Brain microvascular endothelial cell (primary cell): ENCODE results near the gene RILPL2.

ENCODE experiments used
- DNase-seq: peaks from one replicate; pipeline ENCODE4 v3.0.0-alpha.2; 2020
- H3K27ac ChIP-seq: fragments of 250-450 bp; sonication (Bioruptor Pico); 2 replicates; pipeline ENCODE4 v1.5.1; 2020; ENCODE audit warnings: mild to moderate bottlenecking, moderate library complexity
- H3K27me3 ChIP-seq: fragments of 250-450 bp; sonication (Bioruptor Pico); replicated peaks from 2 replicates; pipeline ENCODE4 v1.5.1; 2020; ENCODE audit warnings: mild to moderate bottlenecking
- H3K36me3 ChIP-seq: fragments of 250-450 bp; sonication (Bioruptor Pico); replicated peaks from 2 replicates; pipeline ENCODE4 v1.5.1; 2020; ENCODE audit warnings: mild to moderate bottlenecking
- H3K4me3 ChIP-seq: 2 replicates; pipeline ENCODE4 v1.5.1; 2011; ENCODE audit warnings: low read depth, mild to moderate bottlenecking, control low read depth, low read length, moderate library complexity
- in situ Hi-C: cut with HindIII; loops from 2 replicates; pipeline ENCODE4 v1.10.0; 2017; ENCODE audit warnings: low sequenced_read_pairs, low pct_ligation_motif_present
- TF ChIP-seq, protein P1 (sequence below): IDR thresholded peaks from 2 replicates; pipeline ENCODE4 v1.5.1; 2011; ENCODE audit warnings: low read depth, mild to moderate bottlenecking, moderate library complexity, low read length, control low read depth, inconsistent platforms; ENCODE audit errors: missing control alignments

RILPL2 gene

DNA sequence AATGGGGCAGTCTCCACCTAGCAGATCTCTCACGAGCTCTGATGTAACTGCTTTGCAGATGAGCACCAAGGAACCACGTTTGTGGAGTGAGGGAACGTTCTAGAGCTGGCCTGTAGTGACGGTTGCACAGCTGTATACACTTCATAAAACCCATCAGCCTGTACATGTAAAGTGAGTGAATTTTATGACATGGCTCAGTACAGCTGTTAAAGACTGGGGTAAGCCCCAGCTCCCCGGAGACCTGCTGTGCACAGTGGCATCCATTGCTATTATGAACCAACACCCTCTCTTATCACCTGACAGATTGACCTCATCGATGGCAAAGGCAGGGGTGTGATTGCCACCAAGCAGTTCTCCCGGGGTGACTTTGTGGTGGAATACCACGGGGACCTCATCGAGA is 31.9 kb downstream of the RILPL2 start:
- in situ Hi-C loops = no loop called here
- no peaks in the 10 kb centered on the region for H3K27me3 ChIP-seq
- no peak overlapping the region for H3K4me3 ChIP-seq
- H3K27ac ChIP-seq = no peak overlapping the region
- TF ChIP-seq, protein P1, sequence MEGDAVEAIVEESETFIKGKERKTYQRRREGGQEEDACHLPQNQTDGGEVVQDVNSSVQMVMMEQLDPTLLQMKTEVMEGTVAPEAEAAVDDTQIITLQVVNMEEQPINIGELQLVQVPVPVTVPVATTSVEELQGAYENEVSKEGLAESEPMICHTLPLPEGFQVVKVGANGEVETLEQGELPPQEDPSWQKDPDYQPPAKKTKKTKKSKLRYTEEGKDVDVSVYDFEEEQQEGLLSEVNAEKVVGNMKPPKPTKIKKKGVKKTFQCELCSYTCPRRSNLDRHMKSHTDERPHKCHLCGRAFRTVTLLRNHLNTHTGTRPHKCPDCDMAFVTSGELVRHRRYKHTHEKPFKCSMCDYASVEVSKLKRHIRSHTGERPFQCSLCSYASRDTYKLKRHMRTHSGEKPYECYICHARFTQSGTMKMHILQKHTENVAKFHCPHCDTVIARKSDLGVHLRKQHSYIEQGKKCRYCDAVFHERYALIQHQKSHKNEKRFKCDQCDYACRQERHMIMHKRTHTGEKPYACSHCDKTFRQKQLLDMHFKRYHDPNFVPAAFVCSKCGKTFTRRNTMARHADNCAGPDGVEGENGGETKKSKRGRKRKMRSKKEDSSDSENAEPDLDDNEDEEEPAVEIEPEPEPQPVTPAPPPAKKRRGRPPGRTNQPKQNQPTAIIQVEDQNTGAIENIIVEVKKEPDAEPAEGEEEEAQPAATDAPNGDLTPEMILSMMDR = no peak
- DNase-seq = no peak
- peaks cover 61% of the 10 kb centered on the region for H3K36me3 ChIP-seq

DNA sequence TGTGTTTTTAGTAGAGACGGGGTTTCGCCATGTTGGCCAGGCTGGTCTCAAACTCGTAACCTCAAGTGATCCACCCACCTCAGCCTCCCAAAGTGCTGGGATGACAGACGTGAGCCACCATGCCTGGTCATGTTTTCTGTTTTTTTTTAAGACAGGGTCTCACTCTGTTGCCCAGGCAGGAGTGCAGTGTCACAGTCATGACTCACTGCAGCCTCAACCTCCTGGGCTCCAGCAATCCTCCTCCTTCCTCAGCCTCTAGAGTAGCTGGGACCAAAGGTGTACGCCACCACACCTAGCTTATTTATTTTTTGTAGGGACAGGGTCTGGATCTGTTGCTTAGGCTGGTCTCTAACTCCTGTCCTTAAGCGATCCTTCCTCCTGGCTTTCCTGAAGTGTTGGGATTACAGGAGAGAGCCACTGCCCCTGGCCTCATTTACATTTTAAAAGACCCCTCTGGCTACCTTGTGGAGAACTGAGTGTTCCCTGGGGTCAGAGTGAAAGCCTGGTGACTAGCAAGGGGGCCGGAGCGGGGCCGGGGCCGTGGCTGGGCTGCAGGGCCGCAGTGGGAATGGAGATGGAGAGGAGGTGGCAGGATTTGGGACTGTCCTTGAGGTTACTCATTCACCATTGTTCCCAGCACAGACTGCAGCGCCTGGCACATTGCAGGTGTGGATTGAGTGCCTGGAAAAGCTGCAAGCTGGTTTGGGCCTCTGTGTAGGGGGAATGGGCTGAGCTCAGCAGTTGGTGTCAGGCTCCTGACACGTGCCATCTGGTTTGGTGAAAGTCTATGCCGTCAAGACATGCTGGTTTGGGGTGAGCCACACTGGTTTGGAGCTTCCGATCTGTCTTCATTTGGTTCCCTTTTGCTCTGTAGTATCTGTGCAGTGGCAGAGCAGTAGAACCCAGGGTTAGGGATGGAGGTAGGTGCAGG is 34.5 kb downstream of the RILPL2 start:
- peaks cover 64% of the 10 kb centered on the region for H3K36me3 ChIP-seq
- H3K27me3 ChIP-seq = no peaks in the 10 kb centered on the region
- H3K27ac ChIP-seq = no peak overlapping the region
- no peak overlapping the region for H3K4me3 ChIP-seq
- in situ Hi-C loops = no loop called here
- TF ChIP-seq, protein P1 = no peak
- no peak for DNase-seq

DNA sequence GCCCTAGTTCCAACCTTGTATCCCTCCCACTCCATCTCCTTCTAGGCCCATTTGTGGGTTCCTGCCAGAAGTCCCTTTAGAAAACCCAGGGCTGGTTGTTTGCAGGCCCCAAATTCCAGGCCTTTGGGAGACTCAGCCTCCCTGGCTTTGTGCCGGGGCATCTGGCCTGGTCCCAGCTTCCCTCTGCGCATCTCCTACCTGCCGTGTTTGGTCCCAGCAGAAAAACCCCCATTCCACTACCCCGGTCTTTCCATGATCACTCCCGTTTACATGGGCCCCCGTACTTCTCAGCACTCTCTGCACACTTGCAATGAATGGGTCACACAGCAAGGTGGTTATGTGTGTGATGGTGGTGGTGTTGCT is 37.2 kb downstream of the RILPL2 start:
- no peak for DNase-seq
- Histone ChIP-seq H3K4me3 (no peak overlapping the region), H3K27ac (no peak overlapping the region), H3K36me3 (peaks cover 66% of the 10 kb centered on the region), H3K27me3 (no peaks in the 10 kb centered on the region)
- in situ Hi-C loops = no loop called here
- TF ChIP-seq, protein P1 = no peak

DNA sequence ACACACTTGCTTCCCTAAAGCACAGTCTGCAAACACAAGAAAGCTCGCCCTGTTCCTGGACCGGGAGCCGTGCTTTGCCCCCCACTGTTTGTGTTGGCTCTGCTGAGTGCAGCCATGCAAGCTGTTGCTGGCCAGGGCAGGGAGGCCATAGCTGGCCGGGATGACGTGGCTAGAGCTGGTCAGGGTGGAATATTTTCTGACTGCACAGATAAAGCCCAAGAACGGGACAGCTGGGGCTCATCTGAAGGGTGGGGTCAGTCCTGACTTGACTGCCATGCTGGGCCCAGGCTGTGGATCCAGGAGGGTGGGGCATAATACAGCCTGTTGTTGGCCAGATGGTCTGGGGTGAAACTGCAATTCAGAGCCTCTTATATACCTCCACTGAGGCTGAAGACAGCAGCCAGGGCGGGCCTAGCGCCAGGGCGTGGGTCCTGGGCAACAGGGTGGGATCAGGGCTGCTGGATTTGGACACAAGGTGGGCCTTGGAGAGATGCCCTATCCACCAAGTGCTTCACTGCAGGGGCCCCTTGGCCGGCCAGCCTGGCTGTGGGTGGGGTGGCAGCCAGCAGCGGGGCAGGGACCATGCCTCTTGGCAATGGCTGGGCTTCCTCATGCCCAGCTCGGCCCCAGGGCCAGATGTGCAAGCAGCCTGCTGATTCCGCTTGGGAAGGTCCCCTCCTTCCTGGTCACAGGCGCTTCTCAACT is 37.8 kb downstream of the RILPL2 start:
- Histone ChIP-seq H3K27ac (peak overlapping the region; percentile 64), H3K36me3 (peaks cover 64% of the 10 kb centered on the region), H3K4me3 (no peak overlapping the region), H3K27me3 (no peaks in the 10 kb centered on the region)
- in situ Hi-C loops = no loop called here
- peak; percentile 62 for DNase-seq
- TF ChIP-seq, protein P1 = no peak

DNA sequence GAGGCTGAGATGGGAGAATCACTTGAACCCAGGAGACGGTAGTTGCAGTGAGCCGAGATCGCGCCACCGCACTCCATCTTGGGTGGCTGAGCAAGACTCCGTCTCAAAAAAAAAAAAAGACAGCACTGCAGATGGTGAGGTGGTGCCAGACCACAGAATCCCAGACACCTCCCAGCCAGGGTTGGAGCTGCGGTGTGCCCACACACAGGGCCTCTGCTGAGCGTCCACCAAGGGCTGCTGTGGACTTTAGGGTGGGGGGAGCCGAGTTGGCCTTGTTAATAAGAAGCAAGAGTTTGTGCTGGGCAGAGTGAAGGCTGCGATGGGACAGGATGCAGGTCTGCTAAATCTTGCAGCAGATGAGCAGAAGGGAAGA is 38.3 kb downstream of the RILPL2 start:
- TF ChIP-seq, protein P1 = no peak
- in situ Hi-C loops = no loop called here
- DNase-seq = no peak
- peaks cover 64% of the 10 kb centered on the region for H3K36me3 ChIP-seq
- no peaks in the 10 kb centered on the region for H3K27me3 ChIP-seq
- H3K27ac ChIP-seq = peak overlapping the region; percentile 64
- no peak overlapping the region for H3K4me3 ChIP-seq
